Hematopoietic multipotent progenitor cell (in vitro differentiated cells): ENCODE results near the gene BICC1. TPM values are rescaled to one million over a fixed set of nuclear protein-coding genes. Genes with fewer than 3 reads are reported as not detected.

Experiments used
- DNase-seq, 3 donors: peaks; one replicate each; pipeline ENCODE4 v3.0.0-alpha.2; 2011 to 2015; ENCODE audit warnings: low read depth in 2 of 3, low spot score in 2 of 3
- total RNA-seq: library from RNA; depleted of rRNA; stranded (reverse); fragments of >200 nt; gene quantifications from one replicate; pipeline ENCODE4 v1.2.3, GENCODE V29; 2012

The BICC1 gene
- total RNA-seq, 1 donor = 1.3 TPM

GRCh38 chr10:58772758-58773157 lies 260.1 kb downstream of the BICC1 start:
- no peak for DNase-seq

- DNase-seq = no peak
These were observed 260.7 kb downstream of the BICC1 start for GRCh38 chr10:58773341-58773740.

GRCh38 chr10:58773944-58774343 lies 261.3 kb downstream of the BICC1 start:
- no peak for DNase-seq

- no peak for DNase-seq
These were observed 263.4 kb downstream of the BICC1 start for GRCh38 chr10:58775960-58776567.

- DNase-seq = no peak
These were observed 264.1 kb downstream of the BICC1 start for GRCh38 chr10:58776568-58777318.

- no peak for DNase-seq
These were observed 266.3 kb downstream of the BICC1 start for GRCh38 chr10:58778966-58779365.

GRCh38 chr10:58779594-58779993 lies 266.9 kb downstream of the BICC1 start:
- no peak for DNase-seq

- DNase-seq = no peak
These were observed 267.8 kb downstream of the BICC1 start for GRCh38 chr10:58780476-58780875.

GRCh38 chr10:58781873-58782488 lies 269.3 kb downstream of the BICC1 start:
- DNase-seq = peak in 2 of 3 donors; percentile 18 to 65

- DNase-seq = no peak
These were observed 270.5 kb downstream of the BICC1 start for GRCh38 chr10:58782876-58783851.

- no peak for DNase-seq
These were observed 271.7 kb downstream of the BICC1 start for GRCh38 chr10:58784361-58784760.

GRCh38 chr10:58785354-58785753 lies 272.7 kb downstream of the BICC1 start:
- DNase-seq = no peak

- DNase-seq = no peak
These were observed 278.5 kb downstream of the BICC1 start for GRCh38 chr10:58791137-58791536.

- no peak for DNase-seq
These were observed 282.9 kb downstream of the BICC1 start for GRCh38 chr10:58795560-58795959.

GRCh38 chr10:58796242-58796641 lies 283.6 kb downstream of the BICC1 start:
- no peak for DNase-seq

GRCh38 chr10:58796824-58797223 lies 284.2 kb downstream of the BICC1 start:
- no peak for DNase-seq

GRCh38 chr10:58797356-58797755 lies 284.7 kb downstream of the BICC1 start:
- DNase-seq = no peak

GRCh38 chr10:58802047-58802446 lies 289.4 kb downstream of the BICC1 start:
- no peak for DNase-seq

GRCh38 chr10:58806323-58806722 lies 293.7 kb downstream of the BICC1 start:
- no peak for DNase-seq

GRCh38 chr10:58806970-58807628 lies 294.4 kb downstream of the BICC1 start:
- no peak for DNase-seq
